DMS 273 (cell line): ENCODE data around the gene BCKDHA.
"Not testable (repeated sequence)": the region's sequence is repeated elsewhere in the genome, so short reads cannot be mapped to it uniquely, and the experiment has no call there.

Experiments
- DNase-seq: peaks from one replicate; lab custom pipeline; 2025; ENCODE audit not compliant: unreplicated experiment; lab: John Stamatoyannopoulos, UW

The BCKDHA gene

DNA sequence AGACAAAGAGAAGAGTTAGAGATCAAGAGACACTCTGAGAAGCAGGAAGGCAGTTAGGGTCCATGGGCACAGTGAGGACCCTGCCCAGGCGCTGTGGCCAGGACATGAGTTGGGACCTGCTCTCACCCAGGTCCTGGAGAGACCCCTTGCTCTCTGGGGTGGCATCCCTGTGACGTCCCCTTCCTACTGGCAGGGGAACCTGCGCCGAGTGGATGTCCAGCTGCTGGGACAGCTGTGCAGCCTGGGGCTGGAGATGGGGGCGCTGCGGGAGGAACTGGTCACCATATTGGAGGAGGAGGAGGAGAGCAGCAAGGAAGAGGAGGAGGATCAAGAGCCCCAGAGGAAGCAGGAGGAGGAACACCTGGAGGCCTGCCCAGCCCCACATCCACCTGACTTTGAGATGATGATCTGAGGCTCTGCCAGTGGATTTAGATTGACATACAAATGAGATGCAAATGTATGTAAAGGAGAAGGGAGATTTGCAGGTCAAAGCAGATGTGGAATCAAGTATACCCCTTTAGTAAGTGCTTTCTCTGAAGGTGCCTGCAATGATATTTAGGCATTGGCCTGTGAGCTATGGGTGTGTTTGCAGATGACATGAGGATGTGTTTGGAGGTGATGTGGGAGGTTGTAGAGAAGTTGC lies 46.3 kb downstream of the BCKDHA start:
- DNase-seq, result no peak

DNA sequence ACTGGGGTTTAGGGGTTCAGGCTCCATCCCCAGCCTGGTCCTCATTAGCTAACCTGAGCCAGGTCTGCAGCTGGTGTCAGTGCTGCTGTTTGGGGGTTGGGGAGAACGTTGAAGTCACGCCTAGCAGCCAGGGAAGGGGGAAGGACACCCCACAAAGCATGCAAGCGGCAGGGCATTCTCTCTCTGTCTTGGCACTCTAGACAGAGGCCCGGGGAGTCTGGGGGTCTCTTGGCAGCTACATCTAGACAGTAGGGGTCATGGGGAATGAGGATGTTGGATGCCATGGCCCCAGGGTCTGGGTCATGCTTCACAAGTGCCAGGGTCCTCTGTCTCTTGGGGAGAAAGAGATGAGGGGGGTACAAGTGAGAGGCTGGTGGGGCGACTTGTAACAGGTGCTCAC lies 48.0 kb downstream of the BCKDHA start:
- no peak for DNase-seq

- DNase-seq, result no peak
Measured at GRCh38 chr19:41447732-41448332, 50.2 kb downstream of the BCKDHA start.

DNA sequence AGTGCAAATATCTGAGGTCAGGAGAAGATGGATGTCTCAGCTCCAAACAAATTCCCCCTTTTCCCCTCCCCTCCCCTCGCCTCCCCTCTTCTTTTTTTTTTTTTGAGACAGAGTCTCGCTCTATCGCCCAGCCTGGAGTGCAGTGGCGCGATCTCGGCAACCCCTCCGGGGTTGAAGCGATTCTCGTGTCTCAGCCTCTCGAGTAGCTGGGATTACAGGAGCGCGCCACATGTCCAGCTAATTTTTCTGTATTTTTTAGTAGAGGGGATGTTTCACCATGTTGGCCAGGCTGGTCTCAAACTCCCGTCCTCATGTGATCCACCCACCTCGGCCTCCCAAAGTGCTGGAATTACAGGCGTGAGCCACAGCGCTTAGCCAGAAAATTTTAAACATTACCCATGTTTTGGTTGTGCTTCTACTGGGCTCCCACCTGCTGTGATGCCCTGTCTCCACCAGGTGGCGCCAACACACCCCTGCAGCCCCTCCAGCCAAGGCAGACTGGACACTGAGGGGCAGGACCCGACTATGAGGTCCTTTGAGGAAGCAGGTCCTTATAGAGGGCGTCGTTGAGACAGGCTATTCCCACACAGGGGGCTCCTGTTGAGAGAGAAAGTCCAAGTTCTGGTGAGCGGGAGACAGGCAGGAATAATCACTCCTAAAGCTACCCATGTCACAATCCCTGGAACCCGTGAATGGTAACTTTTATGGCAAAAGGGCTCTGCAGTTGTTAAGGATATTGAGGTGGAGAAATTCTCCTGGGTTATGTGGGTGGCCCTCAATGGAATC lies 51.7 kb downstream of the BCKDHA start:
- DNase-seq, result peak; percentile 76

DNA sequence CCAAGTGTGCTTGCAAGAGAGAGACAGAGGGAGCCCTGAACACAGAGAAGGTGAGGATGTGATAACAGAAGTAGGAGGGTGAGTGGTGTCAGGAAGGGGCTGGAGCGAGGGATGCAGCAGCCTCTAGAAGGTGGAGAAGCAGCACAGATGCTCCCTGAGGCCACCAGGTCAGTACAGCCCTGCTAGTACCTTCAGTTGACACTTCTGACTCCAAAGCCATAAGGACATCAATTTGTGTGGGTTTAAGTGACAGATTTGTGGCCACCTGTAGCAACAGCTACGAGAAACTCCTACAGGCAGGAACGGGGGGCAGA lies 52.2 kb downstream of the BCKDHA start:
- no peak for DNase-seq

DNA sequence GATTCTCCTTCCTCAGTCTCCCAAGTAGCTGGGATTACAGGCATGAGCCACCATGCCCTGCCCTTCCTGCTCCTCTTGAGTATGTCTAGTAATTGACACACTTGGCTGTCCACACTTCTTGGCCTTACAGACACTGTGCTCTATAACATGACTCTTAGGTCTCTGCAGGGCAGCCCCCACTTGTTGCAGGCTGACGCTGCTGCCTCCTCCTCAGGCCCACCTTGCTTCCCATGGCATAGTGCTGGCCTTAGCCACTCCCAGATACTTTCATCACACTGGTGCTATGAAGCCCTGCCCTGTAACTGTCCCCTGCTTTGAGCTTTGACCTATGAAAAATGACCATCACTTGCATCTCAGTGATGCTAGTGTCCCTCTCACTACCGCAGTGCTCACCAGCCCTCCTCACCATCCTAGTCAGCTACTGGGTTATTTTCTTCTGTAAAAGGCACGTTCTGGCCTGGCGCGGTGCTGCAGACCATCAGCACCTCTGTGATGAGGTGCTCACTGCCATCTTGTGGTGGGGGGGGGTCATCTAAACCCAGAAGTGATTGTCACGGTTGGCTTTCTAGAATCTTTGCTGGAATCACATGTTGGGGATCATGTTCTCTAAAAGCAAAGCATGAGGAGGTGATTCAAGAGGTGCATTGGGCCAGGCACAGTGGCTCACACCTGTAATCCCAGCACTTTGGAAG lies 55.1 kb downstream of the BCKDHA start:
- no peak for DNase-seq

DNA sequence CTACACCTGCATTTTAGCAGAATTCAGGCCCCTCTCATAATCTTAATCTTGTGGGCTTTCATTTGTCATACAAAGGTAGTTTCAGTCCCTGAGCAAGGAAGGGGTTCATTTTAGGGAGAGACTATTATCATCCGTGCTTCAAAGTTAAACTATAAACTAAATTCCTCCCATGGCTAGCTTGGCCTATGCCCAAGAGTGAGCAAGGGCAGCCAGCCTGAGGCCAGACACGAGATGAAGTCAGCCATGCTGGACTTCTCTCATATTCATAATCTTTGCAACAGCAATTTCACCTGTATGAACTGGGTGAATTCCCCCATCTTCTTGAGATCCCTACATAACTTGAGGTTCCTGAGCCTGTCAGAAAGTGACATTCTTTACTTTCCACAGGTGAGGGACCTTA lies 58.3 kb downstream of the BCKDHA start:
- DNase-seq, result no peak

DNA sequence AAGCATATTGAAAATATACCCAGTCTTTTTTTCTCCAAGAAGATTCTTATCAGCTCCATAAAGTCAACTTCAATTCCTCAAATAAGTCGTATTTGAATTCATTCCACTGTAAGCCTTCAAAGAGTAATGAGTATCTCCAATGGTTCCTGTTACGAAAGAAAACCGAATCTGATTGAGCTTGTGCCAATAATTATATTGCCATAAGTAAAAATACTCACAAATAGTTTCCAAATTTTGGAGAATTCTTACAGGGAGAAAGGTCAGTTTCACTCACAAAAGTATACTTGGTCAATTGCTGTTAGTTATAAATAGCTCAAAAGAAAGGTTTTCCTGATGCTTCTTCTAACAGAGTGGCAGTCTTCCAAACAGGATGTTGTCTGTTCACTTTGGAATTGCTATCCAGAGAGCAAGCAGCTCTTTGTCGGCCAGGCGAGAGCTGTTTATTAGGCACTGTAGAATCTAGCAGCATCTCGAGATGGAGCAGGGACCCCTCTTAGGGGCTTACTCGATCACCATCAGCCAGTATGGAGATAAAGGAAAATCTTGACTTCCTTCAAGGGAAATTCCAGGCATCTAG lies 58.8 kb downstream of the BCKDHA start:
- DNase-seq, result no peak

- no peak for DNase-seq
Measured at GRCh38 chr19:41457241-41457640, 59.6 kb downstream of the BCKDHA start.

- no peak for DNase-seq
Measured at GRCh38 chr19:41462497-41462896, 64.9 kb downstream of the BCKDHA start.

DNA sequence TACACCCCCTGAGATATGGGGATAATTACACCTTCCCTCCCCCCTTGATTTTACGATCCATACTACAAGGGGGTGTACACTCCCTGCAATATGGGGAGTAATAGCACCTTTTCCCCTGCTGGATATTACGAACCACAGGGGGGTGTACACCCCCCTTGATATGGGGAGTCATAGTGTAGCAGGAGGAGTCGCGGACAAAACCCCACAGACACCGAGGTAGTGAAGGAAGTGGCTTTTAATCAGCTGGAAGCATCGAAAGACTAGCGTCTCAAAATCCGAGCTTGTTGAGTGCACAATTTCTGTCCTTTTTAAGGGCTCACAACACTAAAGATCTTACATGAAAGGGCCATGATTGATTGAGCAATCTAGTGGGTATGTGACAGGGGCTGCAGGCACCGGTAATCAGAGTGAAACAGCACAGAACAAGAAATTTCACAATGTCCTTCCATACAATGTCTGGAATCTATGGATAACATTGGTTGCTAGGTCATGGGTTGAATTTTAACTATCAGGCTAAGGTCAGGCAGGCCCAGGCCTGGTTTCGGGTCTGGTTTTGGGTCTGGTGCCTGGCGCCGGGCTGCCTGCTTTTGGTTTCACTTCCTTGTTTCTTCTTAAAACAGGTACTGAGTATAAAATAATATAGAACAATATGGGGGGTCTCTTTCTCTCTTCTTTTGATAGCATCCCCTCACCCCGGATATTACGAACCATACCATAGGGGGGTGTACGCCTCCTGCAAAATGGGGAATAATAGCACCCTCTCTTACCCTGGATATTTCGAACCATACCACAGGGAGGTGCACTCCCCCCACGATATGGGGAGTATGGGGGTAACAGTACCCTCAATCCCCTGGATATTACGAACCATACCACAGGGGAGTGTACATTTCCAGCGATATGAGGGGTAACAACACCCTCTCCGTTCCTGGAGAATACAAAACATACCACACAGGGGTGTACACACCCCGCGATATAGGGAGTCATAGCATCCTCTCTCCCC lies 65.9 kb downstream of the BCKDHA start:
- DNase-seq, result not testable (repeated sequence)
